Cardiac muscle cell (in vitro differentiated cells and primary cell): ENCODE measurements around the gene MUC22. TPM values are rescaled to one million over a fixed set of nuclear protein-coding genes. Genes with fewer than 3 reads are reported as not detected.
A peak's percentile ranks its signal among the peaks of the same experiment; 100 is the strongest.

ENCODE experiments used
- DNase-seq, 2 donors: peaks; one replicate each; pipeline versions ENCODE4 v3.0.0 to v3.0.0-alpha.2; 2010 to 2017; ENCODE audit warnings: low read depth in 1 of 2, low spot score in 1 of 2
- H3K27ac ChIP-seq: fragments of 200-600 bp; sonication (generic); 2 replicates; pipeline ENCODE4 v1.5.1; 2016
- H3K27me3 ChIP-seq: fragments of 200-600 bp; sonication (generic); 2 replicates; pipeline ENCODE4 v1.6.0; 2016; ENCODE audit warnings: control low read depth
- H3K36me3 ChIP-seq: fragments of 200-600 bp; sonication (generic); 2 replicates; pipeline ENCODE4 v1.5.1; 2016; ENCODE audit warnings: control low read depth
- H3K4me1 ChIP-seq: fragments of 200-600 bp; sonication (generic); 2 replicates; pipeline ENCODE4 v1.8.1; 2017; ENCODE audit warnings: low read depth, mild to moderate bottlenecking, mixed run types
- H3K4me3 ChIP-seq: fragments of 200-600 bp; sonication (generic); 2 replicates; pipeline ENCODE4 v1.5.1; 2016; ENCODE audit warnings: mild to moderate bottlenecking
- H3K9me3 ChIP-seq: fragments of 200-600 bp; sonication (generic); 2 replicates; pipeline ENCODE4 v1.5.1; 2017; ENCODE audit warnings: low read depth, mild to moderate bottlenecking, control low read depth
- CTCF ChIP-seq: IDR thresholded peaks from 2 replicates; pipeline ENCODE4 v1.5.1; 2012; ENCODE audit warnings: low read depth, mild to moderate bottlenecking, low read length
- polyA plus RNA-seq: library from polyadenylated mRNA; unstranded; fragments of >200 nt; fragmentation: Nextera tagmentation; extraction: Ambion mirVana; gene quantifications from 2 replicates; pipeline ENCODE4 v1.2.1, GENCODE V29; 2016
- total RNA-seq: library from RNA; depleted of rRNA; stranded (reverse); fragments of >200 nt; gene quantifications from 2 replicates; pipeline ENCODE4 v1.2.3, GENCODE V29; 2016

The MUC22 gene
- total and polyA plus RNA-seq, 2 experiments from 2014 or later: not detected

- Histone ChIP-seq H3K9me3 (no peaks in the 10 kb centered on the region), H3K27ac (no peak overlapping the region), H3K27me3 (no peaks in the 10 kb centered on the region), H3K36me3 (no peaks in the 10 kb centered on the region), H3K4me3 (no peak overlapping the region), H3K4me1 (peaks cover 14% of the 10 kb centered on the region)
- no peak for DNase-seq
- no peak for TF ChIP-seq CTCF
Measured at GRCh38 chr6:30979141-30979540, 31.1 kb upstream of the MUC22 start.

- Histone ChIP-seq H3K4me3 (no peak overlapping the region), H3K36me3 (no peaks in the 10 kb centered on the region), H3K27me3 (no peaks in the 10 kb centered on the region), H3K9me3 (no peaks in the 10 kb centered on the region), H3K4me1 (peaks cover 14% of the 10 kb centered on the region), H3K27ac (no peak overlapping the region)
- TF ChIP-seq CTCF: no peak
- DNase-seq: no peak
Measured at GRCh38 chr6:30979690-30980089, 30.6 kb upstream of the MUC22 start.

GRCh38 chr6:30981942-30982772, 28.1 kb upstream of the MUC22 start:
- H3K27ac ChIP-seq: peak overlapping the region; percentile 65
- no peaks in the 10 kb centered on the region for H3K9me3 ChIP-seq
- TF ChIP-seq CTCF: peak; percentile 28
- peaks cover 14% of the 10 kb centered on the region for H3K4me1 ChIP-seq
- no peak overlapping the region for H3K4me3 ChIP-seq
- no peaks in the 10 kb centered on the region for H3K36me3 ChIP-seq
- peak; percentile 68 to 86 for DNase-seq
- H3K27me3 ChIP-seq: no peaks in the 10 kb centered on the region

- Histone ChIP-seq H3K36me3 (no peaks in the 10 kb centered on the region), H3K4me1 (peaks cover 14% of the 10 kb centered on the region), H3K27ac (peak within 1 kb of the TSS; percentile 65), H3K4me3 (no peak within 1 kb of the TSS), H3K27me3 (no peaks in the 10 kb centered on the region), H3K9me3 (no peaks in the 10 kb centered on the region)
- DNase-seq: no peak
- no peak for TF ChIP-seq CTCF
Measured at GRCh38 chr6:30983439-30983838, 26.8 kb upstream of the MUC22 start, which contains the start of gene MUC21. TSS of gene MUC21 (plus strand) at chr6:30983718. CDS start at chr6:30983959, 241 bp downstream.

GRCh38 chr6:30985490-30985889, 24.8 kb upstream of the MUC22 start:
- Histone ChIP-seq H3K36me3 (no peaks in the 10 kb centered on the region), H3K27ac (no peak overlapping the region), H3K9me3 (no peaks in the 10 kb centered on the region), H3K27me3 (no peaks in the 10 kb centered on the region), H3K4me1 (peaks cover 14% of the 10 kb centered on the region), H3K4me3 (no peak overlapping the region)
- no peak for DNase-seq
- no peak for TF ChIP-seq CTCF
